T-helper 1 cell treated with Interleukin-12 subunit alpha and Interleukin-12 subunit beta and Interleukin-4 antibody, amounts not matched to agents 30 μg/mL and 1 μg/mL, for 36 hours (primary cell): ENCODE data around the gene COG1.

ENCODE experiments used
- H3K27ac Mint-ChIP-seq: one replicate; pipeline ENCODE4 v1.8.0; 2021; ENCODE audit warnings: mild to moderate bottlenecking, mixed read lengths
- H3K27me3 Mint-ChIP-seq: one replicate; pipeline ENCODE4 v1.8.0; 2021; ENCODE audit warnings: low read depth, mixed read lengths
- H3K36me3 Mint-ChIP-seq: one replicate; pipeline ENCODE4 v1.8.0; 2021; ENCODE audit warnings: low read depth, mixed read lengths
- H3K4me1 Mint-ChIP-seq: one replicate; pipeline ENCODE4 v1.8.0; 2021; ENCODE audit warnings: low read depth, mixed read lengths
- H3K4me3 Mint-ChIP-seq: one replicate; pipeline ENCODE4 v1.8.0; 2021; ENCODE audit warnings: mild to moderate bottlenecking, moderate library complexity, mixed read lengths
- H3K9me3 Mint-ChIP-seq: one replicate; pipeline ENCODE4 v1.8.0; 2021; ENCODE audit warnings: mixed read lengths

COG1 gene

GRCh38 chr17:73158133-73158532 lies 34.7 kb upstream of the COG1 start:
- Mint-ChIP-seq H3K4me3 (no peak overlapping the region), H3K9me3 (no peaks in the 10 kb centered on the region), H3K4me1 (peaks cover 2% of the 10 kb centered on the region), H3K27me3 (peaks cover 33% of the 10 kb centered on the region), H3K27ac (no peak overlapping the region), H3K36me3 (no peaks in the 10 kb centered on the region)

- no peak overlapping the region for H3K27ac Mint-ChIP-seq
- peaks cover 58% of the 10 kb centered on the region for H3K27me3 Mint-ChIP-seq
- H3K4me3 Mint-ChIP-seq, result no peak overlapping the region
- H3K36me3 Mint-ChIP-seq, result no peaks in the 10 kb centered on the region
- no peaks in the 10 kb centered on the region for H3K9me3 Mint-ChIP-seq
- H3K4me1 Mint-ChIP-seq, result peaks cover 11% of the 10 kb centered on the region
These were observed 31.8 kb upstream of the COG1 start for GRCh38 chr17:73160980-73161630.

GRCh38 chr17:73163043-73163442 lies 29.8 kb upstream of the COG1 start:
- Mint-ChIP-seq H3K27me3 (peaks cover 74% of the 10 kb centered on the region), H3K4me3 (no peak overlapping the region), H3K4me1 (peaks cover 23% of the 10 kb centered on the region)

GRCh38 chr17:73165616-73166404 lies 27.0 kb upstream of the COG1 start:
- no peaks in the 10 kb centered on the region for H3K9me3 Mint-ChIP-seq

More at GRCh38 chr17:73163043-73163442, 29.8 kb upstream of the COG1 start:
- Mint-ChIP-seq H3K27ac (no peak overlapping the region), H3K9me3 (no peaks in the 10 kb centered on the region), H3K36me3 (no peaks in the 10 kb centered on the region)

GRCh38 chr17:73166731-73167581 lies 25.9 kb upstream of the COG1 start:
- Mint-ChIP-seq H3K27ac (no peak overlapping the region), H3K9me3 (no peaks in the 10 kb centered on the region), H3K4me1 (peaks cover 21% of the 10 kb centered on the region), H3K4me3 (peak overlapping the region; percentile 43), H3K27me3 (peaks cover 60% of the 10 kb centered on the region), H3K36me3 (no peaks in the 10 kb centered on the region)

More at GRCh38 chr17:73165616-73166404, 27.0 kb upstream of the COG1 start:
- Mint-ChIP-seq H3K27me3 (peaks cover 61% of the 10 kb centered on the region), H3K4me1 (peaks cover 22% of the 10 kb centered on the region), H3K27ac (no peak overlapping the region), H3K4me3 (peak overlapping the region; percentile 63), H3K36me3 (no peaks in the 10 kb centered on the region)

GRCh38 chr17:73168667-73169066 lies 24.2 kb upstream of the COG1 start:
- H3K36me3 Mint-ChIP-seq, result no peaks in the 10 kb centered on the region
- H3K9me3 Mint-ChIP-seq, result no peaks in the 10 kb centered on the region
- H3K27me3 Mint-ChIP-seq, result peaks cover 45% of the 10 kb centered on the region
- H3K4me3 Mint-ChIP-seq, result no peak overlapping the region
- H3K27ac Mint-ChIP-seq, result no peak overlapping the region
- peaks cover 21% of the 10 kb centered on the region for H3K4me1 Mint-ChIP-seq

DNA sequence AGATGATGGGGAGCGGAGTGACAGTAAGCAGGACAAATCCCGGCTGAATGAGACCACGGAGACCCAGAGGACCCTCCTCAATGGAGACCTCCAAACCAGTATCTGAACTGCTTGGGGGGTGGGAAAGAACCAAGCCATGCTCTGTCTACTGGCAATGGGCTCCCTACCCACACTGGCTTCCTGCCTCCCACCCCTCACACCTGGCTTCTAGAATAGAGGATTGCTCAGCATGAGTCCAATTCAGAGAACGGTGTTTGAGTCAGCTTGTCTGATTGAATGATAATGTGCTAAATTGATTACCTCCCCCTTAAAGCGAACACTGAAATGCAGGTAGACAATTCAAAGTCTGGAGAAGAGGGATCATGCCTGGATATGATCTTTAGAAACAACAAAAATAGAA lies 22.5 kb upstream of the COG1 start:
- Mint-ChIP-seq H3K36me3 (no peaks in the 10 kb centered on the region), H3K27me3 (peaks cover 30% of the 10 kb centered on the region), H3K9me3 (no peaks in the 10 kb centered on the region), H3K4me3 (no peak overlapping the region), H3K27ac (no peak overlapping the region), H3K4me1 (peaks cover 14% of the 10 kb centered on the region)

DNA sequence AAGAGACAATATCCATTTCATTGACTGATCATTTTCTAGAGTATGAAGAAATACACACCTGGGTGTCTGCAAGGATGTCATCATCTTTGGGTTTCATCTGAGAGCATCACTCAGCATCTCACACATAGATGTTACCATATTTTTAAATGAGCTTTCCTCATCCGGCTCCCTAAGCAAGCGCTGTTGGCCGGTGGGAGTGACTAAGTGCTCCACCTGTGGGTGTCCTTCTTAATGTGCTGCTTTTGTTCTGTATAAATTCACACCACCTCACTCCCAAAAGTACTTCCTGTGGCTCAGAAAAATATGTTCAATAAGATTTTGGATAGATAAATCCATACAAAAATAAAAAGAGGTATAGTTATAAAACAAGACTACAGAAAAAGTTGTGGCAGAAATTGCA lies 20.6 kb upstream of the COG1 start:
- no peak overlapping the region for H3K4me3 Mint-ChIP-seq
- no peaks in the 10 kb centered on the region for H3K9me3 Mint-ChIP-seq
- no peaks in the 10 kb centered on the region for H3K36me3 Mint-ChIP-seq
- H3K27ac Mint-ChIP-seq, result no peak overlapping the region
- H3K27me3 Mint-ChIP-seq, result peaks cover 11% of the 10 kb centered on the region
- H3K4me1 Mint-ChIP-seq, result peaks cover 4% of the 10 kb centered on the region

DNA sequence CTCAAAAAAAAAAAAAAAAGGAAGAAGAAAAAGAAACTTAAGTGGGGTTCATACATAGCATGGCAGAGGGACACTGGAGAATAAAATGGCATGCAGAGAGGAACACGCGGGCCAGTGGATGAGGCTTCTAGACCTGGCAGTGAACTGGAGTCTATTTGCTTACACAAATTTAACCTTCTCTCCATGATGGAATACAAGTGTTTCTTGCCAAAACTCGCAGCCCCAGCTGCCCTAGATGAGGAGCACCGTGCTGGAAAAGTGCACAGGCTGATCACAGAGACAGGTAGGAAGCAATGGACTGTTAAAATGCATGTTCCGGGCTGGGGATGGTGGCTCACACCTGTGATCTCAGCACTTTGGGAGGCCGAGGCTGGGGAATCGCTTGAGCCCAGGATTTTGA lies 18.7 kb upstream of the COG1 start:
- Mint-ChIP-seq H3K36me3 (no peaks in the 10 kb centered on the region), H3K9me3 (no peaks in the 10 kb centered on the region), H3K27ac (no peak overlapping the region), H3K4me1 (no peaks in the 10 kb centered on the region), H3K4me3 (no peak overlapping the region), H3K27me3 (no peaks in the 10 kb centered on the region)

DNA sequence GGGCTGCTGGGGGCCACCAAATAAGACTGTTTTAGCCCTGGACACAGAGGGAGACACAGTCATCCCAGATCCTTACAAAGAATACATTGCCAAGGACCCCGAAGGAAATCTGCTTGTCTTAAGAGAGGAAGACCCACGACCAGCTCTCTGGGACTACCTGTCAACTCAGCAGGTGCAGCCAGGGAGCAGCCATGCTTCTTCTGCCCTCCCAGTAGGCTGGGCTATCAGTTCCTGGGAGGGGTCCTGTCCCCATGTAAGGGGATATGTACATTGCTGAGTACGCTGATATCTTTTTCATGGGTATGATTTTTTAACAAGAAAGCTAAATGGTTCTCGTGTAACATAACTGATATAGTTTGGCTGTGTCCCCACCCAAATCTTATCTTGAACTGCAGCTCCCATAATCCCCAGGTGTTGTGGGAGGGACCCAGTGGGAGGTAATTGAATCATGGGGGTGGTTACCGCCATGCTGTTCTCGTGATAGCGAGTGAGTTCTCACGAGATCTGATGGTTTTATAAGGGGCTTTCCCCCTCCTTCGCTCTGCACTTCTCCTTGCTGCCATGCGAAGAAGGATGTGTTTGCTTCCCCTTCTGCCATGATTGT lies 16.8 kb upstream of the COG1 start:
- H3K27me3 Mint-ChIP-seq, result no peaks in the 10 kb centered on the region
- H3K27ac Mint-ChIP-seq, result no peak overlapping the region
- no peak overlapping the region for H3K4me3 Mint-ChIP-seq
- H3K4me1 Mint-ChIP-seq, result no peaks in the 10 kb centered on the region
- no peaks in the 10 kb centered on the region for H3K9me3 Mint-ChIP-seq
- no peaks in the 10 kb centered on the region for H3K36me3 Mint-ChIP-seq

GRCh38 chr17:73179387-73179786 lies 13.5 kb upstream of the COG1 start:
- Mint-ChIP-seq H3K27me3 (no peaks in the 10 kb centered on the region), H3K36me3 (no peaks in the 10 kb centered on the region), H3K27ac (no peak overlapping the region), H3K9me3 (no peaks in the 10 kb centered on the region), H3K4me3 (no peak overlapping the region), H3K4me1 (no peaks in the 10 kb centered on the region)

DNA sequence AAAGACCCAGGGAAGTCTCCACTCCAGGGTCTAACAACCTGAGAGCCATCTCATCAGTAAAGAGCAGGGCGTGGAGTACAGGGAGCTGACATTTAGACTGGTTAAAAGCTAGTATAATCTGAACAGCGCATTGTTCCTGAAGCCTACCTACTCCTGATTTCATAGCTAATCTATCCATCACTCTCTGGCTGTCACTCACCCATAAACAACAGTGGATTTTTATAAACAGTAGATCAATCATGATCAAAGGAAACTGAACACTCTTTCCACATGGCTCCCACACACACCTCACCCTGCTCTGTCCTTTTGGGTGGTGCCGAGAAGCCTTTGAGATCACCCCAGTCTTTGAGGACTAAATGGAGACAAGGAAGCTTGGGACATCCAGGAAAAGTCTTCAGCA lies 13.0 kb upstream of the COG1 start:
- H3K4me3 Mint-ChIP-seq, result no peak overlapping the region
- H3K27me3 Mint-ChIP-seq, result no peaks in the 10 kb centered on the region
- no peak overlapping the region for H3K27ac Mint-ChIP-seq
- no peaks in the 10 kb centered on the region for H3K9me3 Mint-ChIP-seq
- H3K4me1 Mint-ChIP-seq, result no peaks in the 10 kb centered on the region
- H3K36me3 Mint-ChIP-seq, result no peaks in the 10 kb centered on the region

GRCh38 chr17:73182616-73183310 lies 10.1 kb upstream of the COG1 start:
- no peak overlapping the region for H3K27ac Mint-ChIP-seq

More at GRCh38 chr17:73182616-73183310, 10.1 kb upstream of the COG1 start:
- no peaks in the 10 kb centered on the region for H3K27me3 Mint-ChIP-seq
- no peaks in the 10 kb centered on the region for H3K9me3 Mint-ChIP-seq
- no peak overlapping the region for H3K4me3 Mint-ChIP-seq
- no peaks in the 10 kb centered on the region for H3K4me1 Mint-ChIP-seq
- H3K36me3 Mint-ChIP-seq, result no peaks in the 10 kb centered on the region
